Activated T-helper 1 cell treated with Interleukin-2 at 50 U/mL for 16 hours (primary cell): ENCODE results near the gene DDHD1.

Experiments
- DNase-seq: peaks from one replicate; pipeline ENCODE4 v3.0.0-alpha.2; 2020; ENCODE audit warnings: low read depth

Gene DDHD1

DNA sequence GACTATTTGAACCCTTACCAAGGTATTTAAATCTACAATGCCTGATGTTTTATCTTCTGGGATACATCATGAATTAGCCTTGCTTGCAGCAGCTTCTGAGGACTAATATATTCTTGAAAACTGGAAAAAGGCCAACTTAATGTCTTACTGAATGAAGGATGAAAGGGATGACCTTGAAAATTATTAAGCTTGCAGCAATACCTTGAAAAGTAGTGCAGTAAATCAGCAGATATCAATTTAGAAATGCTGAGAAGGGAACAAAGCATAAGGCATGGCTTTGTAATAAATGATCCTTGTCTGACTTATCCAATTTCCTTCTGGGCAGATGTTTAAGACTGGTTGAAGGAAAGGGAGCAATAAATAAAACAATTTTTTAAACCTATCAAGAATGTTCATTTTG is 165.0 kb downstream of the DDHD1 start:
- DNase-seq, result no peak

DNA sequence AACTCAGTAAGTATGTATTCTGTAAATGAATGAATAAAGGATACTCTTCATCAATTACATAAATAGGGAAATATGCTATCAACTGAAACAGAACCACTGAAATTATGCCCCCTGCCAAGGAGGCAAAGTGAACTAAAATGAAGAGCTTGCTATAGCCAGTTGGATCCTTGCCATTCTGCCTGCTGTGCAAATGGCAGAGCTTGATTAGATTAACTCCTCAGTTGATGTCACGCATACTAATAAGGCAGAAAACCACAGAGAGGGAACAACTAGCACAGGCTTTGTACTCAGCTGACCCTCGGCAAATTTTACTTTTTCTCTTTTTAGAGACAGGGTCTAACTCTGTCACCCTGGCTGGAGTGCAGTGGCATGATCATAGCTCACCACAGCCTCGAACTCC is 165.6 kb downstream of the DDHD1 start:
- DNase-seq, result no peak

DNA sequence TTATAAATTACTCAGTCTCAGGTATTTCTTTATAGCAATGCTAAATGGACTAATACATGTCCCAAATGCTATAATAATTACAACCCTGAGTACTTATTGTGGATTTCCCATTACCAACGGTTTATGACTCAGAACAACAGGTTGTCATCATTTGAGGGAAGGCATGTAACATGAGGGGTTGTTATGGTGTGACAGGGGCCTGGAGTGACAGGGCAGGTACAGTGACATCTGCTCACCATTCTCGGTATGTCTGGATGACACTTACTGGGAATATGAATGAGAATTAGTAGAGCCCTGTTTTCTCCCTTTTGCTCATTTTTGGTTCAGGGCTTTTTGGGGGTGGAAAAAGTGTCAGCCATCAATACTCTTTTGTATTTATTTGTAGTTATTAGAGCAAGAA is 166.1 kb downstream of the DDHD1 start:
- no peak for DNase-seq
